Stimulated activated CD8-positive, alpha-beta memory T cell treated with anti-CD3 and anti-CD28 coated beads, Interleukin-12 subunit alpha, Interleukin-12 subunit beta, amount 100 ng/mL, for 24 hours (primary cell): ENCODE results near the gene WWC2.
"Not testable (repeated sequence)": the region's sequence is repeated elsewhere in the genome, so short reads cannot be mapped to it uniquely, and the experiment has no call there.

Experiments used
- DNase-seq: peaks from one replicate; pipeline ENCODE4 v3.0.0-alpha.2; 2020; ENCODE audit errors: extremely low read depth

Gene WWC2

DNA sequence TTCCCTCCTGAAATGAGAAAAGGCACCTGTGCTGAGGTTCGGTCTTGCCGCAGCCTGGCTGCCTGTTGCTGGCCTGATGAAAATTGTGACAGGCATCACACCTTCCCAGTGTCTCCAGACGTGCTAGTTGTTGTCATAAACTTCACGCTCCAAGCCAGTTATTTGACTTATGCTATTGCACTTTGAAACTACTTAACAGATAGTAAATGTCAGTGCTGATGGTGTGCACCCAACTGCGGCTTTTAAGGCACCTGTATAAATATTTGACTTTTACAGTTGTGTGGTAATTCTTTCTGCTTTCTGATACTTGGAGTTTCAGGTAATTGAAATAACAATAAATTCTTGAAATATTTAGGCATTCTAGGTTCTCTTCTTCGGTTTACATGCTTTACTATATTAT lies 1.8 kb downstream of the WWC2 start:
- no peak for DNase-seq

DNA sequence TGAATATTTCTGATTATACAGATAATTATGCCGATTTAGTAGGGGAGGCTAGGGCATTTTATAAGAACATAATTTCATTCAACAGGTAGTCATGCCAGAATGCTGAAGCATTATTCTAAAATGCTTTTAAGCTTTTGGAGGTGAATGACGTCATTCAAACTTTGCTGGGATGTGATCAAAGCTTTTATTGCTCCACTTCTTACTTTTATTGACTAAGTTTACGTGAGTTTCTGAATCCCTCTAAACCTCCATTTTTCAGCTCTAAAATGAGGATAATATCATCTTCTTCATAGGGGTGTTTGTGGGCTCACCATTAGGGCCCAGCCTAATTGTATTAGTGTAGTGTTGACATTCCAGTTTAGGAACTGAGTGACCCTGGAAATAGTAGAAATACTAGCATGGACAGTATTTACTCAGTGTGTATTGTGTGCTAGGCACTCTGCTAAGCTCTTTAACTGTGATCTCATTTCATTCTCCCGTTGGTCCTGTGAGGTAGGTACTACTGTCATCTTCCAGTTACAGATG lies 3.0 kb downstream of the WWC2 start:
- DNase-seq = no peak

DNA sequence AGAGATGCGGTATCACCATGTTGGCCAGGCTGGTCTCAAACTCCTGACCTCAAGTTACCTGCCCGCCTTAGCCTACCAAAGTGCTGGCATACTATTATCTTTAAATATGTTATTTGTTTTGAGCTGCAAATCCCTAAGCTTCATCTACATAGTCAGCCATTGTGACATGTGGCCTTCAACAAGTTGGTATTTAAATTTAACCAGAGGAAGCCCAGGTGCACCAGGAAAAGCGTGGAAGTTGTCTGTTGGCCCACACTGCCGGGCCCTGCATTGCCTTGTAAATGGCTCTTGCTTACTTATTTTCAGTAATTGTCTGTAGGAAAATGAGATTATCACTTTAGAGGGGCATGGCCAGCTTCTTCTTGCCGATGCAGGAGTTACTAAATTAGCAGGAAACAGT lies 6.0 kb downstream of the WWC2 start:
- no peak for DNase-seq

DNA sequence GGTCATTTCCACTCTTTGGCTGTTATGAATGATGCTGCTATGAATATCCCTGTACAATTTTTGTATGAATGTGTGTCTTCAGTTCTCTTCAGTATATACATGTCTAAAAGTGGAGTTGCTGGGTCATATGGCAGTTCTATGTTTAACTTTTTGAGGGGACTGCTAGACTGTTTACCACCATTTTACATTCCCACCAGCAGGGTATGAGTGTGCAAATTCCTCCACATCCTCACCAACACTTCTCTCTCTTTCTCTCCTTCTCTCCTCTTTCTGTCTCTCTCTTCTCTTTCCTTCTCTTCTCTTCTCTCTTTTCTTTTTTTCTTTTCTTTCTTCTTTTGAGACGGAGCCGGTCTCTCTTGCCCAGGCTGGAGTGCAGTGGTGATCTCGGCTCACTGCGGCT lies 7.8 kb downstream of the WWC2 start:
- no peak for DNase-seq

DNA sequence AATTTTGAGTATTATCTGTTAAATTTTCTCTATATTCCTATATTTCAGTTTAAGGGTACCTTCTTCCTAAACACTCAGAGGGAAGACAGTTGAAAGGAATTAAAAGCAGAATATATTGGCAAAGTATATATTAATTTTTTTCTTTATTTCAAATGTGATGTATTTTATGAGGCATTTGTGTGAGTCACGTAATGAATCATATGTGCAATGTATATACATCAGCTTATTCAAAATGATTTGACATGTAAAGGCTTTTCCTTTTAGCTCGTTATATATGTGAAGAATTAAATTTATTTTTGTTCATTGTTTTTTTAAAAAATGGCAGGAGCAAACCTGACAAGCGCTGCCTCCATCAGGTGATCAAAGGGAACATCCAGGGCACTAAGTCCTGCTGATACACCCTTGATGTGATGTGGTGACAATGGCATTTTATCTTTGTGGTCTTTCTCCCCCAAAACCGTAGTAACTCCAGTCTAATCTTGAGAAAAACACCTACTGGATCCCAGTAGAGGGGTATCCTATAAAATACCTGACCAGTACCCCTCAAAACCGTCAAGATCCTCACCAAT lies 8.9 kb downstream of the WWC2 start:
- DNase-seq = no peak

DNA sequence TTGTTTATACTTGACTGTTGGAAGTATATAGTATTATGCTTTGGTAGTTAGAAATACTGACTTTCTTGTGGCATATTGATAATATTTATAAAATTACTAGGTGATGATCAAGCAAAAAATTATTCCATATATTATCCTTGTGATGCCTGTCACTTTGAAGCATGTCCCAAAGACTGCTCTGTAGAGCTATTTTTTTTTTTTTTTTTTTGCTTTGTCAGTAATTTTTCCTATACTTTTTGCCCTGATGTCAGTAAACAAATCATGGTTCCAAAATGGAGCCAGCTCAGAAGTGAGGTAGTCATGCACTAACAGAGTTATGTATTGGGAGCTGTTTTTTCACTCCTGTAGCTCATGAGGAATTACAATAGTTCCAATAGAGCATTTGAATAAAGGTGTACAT lies 11.2 kb downstream of the WWC2 start:
- DNase-seq = no peak

DNA sequence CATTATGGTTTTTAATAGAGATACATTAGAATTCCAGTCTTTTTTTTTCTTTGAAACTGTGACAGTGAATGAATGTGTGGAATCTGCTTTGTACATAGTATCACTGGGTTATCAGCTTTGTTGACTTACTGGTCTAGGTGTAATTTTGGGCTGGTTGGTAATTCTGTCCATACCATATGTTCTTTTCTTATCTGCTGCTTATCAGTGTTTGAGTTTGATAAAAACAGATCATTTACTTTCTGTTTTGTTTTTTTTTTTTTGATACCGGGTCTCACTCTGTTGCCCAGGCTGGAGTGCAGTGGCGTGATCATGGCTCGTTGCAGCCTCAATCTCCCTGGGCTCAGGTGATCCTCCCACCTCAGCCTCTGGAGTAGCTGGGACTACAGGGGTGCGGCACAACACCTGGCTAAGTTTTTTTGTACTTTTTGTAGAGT lies 12.4 kb downstream of the WWC2 start:
- DNase-seq = no peak

DNA sequence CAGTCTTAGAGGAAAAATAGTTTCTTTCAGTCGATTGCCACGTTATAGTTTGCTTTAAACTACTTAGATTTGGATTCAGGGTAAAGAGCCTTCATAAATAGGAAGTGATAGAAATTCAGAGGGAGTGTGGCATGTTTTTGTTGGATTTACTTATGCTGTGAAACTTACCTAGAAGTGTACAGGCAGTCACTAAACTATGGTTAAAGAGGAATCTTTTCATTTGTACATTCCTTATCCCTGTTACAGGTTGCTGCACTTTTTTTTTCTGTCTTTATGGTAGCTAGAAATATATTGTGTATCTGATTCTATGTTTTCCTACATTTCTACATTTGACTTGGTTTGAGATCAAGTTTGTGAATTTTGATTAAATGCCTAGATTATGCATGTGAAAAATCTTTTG lies 19.1 kb downstream of the WWC2 start:
- DNase-seq = no peak

DNA sequence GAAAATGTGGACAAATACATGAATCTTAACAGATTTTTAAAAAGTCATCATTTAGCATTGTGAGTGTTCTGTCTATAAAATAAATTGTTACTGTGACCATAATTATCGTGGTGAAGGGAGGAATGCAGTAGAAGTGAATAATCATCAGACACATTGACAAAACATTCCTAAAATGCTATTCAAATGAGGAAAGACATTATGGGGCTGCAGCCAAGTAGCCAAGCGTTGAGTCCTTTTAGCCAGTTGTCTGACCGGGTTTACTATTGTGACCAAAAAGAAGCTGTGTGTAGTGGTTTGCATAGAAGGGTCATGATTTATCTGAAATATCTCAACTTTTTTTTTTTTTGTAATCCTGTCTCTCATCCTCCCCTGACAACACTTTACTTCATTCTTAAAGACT lies 19.5 kb downstream of the WWC2 start:
- no peak for DNase-seq

DNA sequence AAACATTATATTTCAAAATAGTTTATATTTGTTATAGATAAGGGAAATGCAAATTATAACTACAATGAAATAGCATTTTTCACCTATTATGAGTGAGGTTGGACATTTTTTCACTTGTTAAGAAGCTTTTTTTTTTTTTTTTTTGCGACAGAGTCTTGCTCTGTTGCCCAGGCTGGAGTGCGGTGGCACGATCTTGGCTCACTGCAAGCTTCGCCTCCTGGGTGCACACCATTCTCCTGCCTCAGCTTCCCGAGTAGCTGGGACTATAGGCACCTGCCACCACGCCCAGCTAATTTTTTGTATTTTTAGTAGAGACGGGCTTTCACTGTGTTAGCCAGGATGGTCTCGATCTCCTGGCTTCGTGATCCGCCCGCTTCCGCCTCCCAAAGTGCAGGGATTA lies 22.6 kb downstream of the WWC2 start:
- DNase-seq = not testable (repeated sequence)

DNA sequence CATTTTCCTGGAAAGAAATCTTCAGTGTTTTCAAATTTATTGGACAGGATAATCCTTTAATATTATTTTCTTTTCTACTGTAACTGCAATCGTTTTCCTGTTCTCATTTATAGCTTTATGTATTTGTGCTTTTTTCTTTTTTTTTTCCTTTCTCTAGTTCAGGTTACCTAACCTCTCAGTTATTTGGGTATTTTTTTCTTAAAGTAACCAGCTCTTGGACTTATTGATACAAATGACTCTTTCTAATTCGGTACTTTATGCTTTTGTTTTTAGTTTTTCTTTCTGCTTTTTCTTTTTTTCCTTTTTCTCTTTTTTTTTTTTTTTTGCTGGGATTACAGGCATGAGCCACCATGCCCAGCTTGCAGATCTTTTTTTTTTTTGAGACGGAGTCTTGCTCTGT lies 25.2 kb downstream of the WWC2 start:
- DNase-seq = no peak

DNA sequence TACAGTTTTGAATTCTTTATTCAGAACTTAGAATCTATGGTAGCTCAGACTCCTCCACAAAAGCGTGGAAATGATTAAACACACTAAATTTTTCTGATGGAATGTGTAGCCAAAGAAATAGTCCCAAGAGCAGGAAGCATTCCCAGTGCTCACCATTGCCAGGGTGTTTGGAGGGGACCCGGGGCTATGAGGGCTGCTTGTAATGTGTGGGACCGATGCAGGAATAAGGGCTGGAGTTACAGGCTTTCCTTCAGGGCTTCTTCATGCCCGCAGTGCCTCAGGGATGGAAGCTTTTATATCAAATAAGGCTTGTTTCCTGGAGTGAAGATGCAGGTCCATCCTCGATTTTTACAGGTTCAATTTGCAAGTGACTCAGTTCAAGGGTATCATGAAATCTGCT lies 25.8 kb downstream of the WWC2 start:
- DNase-seq = no peak

DNA sequence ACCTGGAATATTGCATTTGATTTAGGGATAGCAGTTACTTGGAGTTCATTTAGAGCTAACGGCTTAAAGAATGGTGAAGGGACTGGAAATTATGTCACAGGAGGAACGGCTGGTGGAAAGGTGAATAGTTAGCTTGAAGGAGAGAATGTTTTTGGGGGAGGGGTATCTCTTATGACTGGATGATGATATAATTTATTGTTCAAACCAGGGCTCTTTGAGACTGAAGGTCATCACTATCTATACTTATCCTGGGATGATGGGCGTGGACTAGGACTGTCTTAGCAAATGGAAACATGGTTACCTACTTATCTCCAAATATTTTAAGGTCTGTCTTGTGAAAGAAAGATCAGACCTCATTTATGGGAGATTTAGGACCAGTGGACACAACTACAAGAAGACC lies 30.1 kb downstream of the WWC2 start:
- no peak for DNase-seq

DNA sequence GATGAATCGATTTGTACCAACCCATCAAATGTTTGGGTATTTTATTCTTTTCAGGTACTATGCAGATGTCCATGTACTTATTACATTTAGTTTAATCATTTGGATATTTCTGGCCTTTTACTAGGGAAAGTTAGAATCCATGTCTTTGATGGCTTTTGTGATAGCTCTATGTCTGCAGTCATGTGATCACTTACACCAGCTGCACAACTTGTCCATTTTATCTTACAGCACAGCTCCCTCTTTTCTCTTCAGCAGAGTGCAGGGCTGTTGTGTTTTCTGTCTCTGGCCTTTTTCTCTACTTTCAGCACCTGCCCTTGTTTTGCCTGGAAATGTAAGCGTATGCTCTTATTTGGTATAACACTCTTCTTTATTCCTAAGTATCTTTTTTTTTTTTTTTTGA lies 30.6 kb downstream of the WWC2 start:
- no peak for DNase-seq

DNA sequence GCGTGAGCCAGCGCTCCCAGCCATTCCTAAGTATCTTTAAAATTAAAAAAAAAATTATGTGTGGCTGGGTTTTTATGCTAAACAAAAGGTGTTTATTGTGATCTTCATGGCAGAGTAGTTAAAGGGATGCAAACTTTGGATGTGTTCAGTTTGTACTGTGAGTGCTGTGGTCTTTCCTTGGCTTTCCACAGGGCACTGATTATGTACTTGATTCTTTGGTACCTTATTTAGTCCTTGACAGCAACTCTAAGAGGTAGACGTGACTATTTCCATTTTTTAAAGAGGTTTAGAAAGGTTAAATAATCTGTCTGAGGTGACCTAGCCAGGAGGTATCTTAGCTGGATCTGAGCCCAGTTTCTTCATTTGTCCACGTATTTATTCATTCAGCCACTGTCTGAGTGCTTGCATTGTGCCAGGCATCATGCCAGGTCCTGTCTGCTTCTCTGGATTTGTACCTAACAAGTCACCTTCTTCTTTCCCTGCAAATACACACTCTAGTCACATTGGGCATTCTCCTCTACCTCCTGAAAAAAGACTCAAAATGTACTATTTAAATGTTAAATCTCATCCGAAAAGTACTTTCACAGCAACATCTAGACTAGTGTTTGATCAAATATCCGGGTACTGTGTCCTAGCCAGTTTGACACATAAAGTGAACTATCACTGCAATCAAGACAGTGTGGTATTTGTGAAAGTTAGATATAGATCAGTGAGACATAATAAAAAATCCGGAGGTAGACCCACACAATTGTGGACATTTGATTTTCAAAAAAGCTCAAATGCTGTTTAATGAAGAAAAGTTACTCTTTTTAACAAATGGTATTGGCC lies 31.5 kb downstream of the WWC2 start:
- no peak for DNase-seq

DNA sequence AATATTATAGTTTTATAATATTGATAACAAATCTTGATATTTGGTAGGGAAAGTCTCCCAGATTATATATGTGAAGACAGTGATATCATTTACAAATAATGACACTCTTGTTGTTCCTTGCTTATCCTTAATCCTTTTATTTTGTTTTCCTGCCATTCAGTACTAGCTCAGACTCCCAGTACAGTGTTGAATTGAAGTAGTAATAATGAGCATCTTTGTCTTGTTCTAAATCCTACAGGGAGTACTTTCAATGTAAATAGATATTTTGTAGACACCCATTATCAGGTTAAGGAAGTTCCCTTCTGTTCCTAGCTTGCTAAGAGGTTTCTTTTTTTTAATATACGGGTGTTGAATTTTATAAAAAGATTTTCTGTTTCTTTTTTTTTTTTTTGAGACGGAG lies 33.0 kb downstream of the WWC2 start:
- no peak for DNase-seq

DNA sequence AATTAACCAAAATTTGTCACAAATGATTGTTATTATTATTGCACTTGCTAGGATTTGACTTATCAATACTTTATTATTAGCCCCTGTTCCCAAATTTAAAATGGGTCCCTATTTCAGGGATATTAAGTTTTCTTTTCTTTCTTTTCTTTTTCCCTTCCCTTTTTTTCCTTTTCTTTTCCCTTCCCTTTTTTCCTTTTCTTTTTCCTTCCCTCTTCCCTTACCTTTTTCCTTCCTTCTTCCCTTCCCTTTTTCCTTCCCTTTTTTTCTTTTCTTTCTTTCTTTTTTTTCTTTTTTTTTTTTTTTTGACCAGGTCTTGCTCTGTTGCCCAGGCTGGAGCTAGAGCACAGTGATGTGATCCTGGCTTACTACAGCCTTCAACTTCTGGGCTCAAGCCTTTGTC lies 33.8 kb downstream of the WWC2 start:
- DNase-seq = no peak

DNA sequence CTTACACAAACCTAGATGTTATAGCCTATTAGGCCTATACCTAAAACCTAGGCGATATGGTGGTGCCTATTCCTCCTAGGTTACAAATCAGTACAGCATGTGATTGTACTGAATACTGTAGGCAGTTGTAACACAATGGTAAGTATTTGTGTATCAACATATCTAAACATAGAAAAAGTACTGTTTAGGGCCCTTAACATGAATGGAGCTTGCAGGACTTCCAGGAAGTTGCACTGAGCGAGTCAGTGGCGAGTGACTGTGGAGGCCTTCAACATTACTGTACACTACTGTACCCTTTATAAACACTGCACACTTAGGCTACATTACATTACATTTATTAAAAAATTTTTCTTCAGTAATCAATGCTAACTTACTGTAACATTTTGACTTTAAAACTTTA lies 37.8 kb downstream of the WWC2 start:
- no peak for DNase-seq

DNA sequence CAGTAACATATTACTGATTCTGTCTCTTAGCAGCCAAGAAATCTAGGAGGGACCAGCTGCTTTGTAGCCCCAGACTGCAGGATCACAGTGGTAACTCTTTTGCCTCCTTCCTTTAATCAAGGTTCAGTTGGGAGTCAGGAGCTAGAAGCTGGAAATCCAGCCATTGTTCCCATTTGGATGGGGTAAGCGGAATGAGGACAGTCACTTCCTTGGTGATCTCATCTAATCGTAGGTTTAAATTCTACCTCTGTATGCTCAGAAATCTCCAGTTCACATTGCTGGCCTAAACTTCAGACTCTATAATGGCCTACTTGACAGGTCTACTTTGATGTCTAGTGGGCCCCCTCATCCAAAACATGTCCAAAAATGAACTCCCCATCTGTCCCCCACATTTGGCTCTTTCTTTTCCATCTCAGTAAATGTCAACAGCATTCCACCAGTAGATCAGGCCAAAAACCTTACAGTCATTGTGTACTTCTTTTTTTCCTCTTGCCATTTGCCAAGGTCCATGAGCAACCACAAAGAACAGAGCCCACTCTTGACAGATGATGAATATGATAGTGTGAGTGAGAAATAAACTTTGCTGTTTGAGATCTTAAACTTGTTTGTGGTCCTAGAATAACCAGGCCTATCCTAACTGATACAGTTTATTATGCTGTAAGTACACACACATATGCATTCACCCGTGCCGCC lies 40.1 kb downstream of the WWC2 start:
- no peak for DNase-seq

DNA sequence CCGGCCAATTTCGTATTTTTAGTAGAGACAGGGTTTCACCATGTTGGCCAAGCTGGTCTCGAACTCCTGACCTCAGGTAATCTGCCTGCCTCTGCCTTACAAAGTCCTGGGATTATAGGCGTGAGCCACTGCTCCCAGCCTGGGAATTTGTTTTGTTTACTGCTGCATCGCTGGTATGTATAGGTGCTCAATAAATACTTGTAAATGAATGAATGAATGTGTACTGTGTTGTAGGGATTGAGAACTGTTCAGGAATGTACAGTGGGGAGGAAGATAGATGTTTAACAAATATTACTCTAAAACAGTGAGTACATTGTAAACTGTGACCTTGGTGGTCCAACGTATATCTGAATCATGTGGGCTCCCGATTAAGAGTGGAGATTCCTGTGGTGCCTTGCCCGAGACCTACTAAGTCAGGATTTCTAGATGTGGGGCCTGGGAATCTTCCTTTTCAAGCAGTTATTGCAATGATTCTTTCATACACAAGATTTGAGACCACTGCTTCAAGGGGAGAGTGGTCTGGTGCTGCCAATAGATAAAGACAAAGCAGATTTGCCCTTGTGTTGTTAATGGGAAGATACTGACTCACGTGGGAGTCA lies 41.0 kb downstream of the WWC2 start:
- no peak for DNase-seq

DNA sequence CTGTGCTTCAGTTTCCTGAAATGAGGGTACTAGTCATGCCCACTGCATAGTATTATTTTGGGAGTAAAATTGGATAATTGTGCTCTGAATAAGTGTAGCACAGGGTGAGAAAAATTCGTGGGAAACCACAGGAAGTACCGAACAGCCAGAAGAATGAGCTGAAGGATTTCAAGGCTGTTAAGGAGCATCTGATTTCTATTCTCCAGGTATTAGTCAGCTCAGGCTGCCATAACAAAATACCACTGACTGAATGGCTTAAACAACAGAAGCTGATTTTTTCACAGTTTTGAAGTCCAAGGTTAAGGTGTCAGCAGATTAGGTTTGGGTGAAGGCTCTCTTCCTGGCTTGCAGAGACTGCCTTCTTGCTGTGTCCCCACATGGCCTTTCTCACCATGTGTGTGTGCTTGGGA lies 41.9 kb downstream of the WWC2 start:
- DNase-seq = no peak

DNA sequence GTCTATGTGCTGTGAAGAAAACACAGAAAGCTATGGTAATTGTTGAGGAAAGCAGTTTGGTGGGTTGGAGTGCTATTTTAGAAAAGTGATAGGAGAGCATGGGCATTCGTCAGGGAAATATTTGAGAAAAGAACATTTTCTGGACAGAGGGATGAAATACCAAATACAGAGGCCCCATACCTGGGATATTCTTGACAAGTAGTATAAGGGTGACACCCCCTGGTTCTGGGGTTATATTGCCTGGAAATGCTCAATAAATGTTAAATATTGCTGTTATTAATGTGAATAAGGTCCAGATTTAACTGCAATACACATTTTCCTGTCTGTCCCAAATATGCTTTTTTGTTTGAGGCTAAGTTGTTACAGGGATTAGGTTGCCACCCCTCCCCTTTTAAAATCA lies 42.9 kb downstream of the WWC2 start:
- no peak for DNase-seq
